Measurements from ENCODE around the gene CCDC167.
"Not testable (repeated sequence)": the region's sequence is repeated elsewhere in the genome, so short reads cannot be mapped to it uniquely, and the experiment has no call there.

CCDC167 gene

DNA sequence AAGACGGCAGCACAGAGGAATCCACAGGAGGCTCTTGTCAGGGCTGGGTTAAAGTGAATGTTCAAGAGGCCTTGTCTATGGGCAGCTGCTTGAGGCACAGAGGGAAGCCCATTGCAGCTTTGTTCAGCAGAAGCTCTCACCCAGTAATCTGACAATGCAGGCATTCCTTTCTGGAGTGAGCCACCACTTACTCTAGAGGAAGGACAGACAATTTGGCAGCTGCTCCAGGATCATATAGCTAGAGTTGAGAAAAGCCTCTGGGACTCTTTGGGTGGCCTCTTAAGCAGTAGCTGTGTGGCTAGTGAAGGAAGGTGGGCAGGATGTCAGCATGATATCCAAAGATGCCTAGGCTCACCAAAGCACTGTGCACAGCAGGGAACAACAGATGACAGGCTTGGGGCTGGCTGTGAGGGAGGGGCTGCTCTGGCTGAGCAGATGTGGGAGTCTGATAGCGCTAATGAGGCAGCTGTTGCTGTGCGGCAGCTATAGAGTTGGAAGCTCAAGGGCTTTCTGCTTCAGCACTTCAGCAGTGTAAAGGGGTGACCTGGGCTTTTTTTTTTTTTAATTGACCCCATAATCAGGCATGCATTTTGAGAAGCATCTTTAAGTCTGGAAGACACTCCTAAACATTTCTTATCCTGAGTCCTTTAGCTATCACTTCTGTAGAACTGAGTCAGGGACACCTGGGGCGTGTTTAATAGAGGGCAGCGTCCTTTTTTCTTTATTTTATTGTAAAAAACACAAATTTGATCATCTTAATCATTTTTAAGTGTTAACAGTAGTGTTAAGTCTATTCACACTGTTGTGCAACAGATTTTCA is 39.5 kb downstream of the CCDC167 start:
- peak; percentile 90 for DNase-seq

DNA sequence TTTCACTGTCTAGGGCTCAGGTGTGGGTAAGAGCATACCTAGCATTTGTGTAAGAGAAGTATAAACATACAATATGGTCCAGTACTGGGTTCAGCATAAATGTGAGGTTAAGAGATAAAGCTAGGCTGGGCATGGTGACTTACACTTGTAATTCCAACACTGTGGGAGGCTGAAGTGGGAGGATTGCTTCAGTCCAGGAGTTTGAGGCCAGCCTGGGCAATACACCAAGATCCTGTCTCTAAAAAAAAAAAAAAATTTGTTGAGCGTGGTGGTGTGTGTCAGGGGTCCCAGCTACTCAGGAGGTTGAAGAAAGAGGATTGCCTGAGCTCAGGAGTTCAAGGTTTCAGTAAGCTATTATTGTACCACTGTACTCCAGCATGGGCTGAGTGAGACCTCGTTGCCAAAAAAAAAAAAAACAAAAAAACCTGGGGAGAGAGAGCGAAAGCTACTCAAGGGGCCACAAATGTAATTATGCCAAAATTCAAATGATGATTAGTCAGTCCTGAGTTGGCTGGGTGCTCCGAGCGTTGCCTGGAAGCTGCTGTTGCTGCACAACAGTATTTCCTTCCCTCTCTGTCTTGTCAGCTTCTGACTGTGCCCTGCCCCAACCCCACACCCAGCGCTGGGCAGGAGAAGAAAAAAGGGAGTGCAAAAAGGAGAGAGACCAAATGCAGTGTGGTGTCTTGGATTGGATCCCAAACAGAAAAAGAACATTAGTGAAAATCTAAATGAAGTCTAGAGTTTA is 42.7 kb downstream of the CCDC167 start:
- no peak for DNase-seq

DNA sequence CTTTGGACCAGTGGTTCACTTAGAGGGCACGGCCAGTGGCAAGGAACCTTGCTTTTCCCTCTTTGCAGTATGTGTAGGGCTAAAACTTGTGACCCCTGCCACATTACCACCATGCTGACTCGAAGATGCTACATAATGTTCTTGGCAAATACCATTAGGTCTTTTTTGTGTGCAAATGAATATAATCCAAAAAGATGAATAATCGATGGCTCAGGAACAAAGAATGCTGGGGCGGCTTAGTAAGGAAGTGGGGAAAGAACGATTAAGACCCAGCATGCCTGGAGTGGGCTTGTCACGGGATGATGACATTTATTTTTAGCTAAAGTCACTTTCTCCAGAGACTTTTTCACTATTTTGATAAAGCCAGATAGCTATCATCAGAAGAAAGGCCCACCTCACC is 43.6 kb downstream of the CCDC167 start:
- DNase-seq = no peak

DNA sequence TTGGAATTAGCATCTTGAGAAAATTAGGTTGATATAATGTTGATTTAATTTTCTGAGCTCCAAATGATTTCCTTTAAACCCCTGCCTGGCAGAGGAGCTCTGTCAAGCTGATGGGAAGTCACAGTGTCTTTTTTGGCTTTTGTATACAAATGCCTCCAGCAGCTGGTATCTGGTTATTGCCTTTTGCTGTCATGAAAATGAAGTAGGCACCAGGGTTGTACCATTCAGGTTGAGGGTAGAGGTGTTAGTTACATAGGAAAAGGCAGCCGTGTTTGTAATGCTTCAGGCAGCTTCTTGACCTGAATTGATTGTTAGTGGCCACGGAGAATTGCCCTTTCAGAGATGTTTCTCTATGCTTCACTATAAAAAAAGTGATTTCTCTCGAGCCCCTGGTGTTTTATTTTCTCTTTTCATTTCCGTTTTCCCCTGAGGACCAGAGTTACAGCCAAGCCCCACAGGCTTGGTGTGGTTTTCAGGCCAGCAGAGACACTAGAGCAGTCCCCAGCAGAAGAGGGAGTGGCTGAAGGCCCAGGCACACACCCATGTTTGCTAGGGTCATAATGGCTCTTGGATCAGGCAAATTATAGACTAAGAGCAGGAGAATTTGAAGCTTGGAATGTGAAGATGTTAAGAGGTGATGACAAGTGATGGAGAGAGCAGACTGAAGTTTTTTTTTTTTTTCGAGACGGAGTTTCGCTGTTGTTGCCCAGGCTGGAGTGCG is 45.1 kb downstream of the CCDC167 start:
- DNase-seq = peak; percentile 68

DNA sequence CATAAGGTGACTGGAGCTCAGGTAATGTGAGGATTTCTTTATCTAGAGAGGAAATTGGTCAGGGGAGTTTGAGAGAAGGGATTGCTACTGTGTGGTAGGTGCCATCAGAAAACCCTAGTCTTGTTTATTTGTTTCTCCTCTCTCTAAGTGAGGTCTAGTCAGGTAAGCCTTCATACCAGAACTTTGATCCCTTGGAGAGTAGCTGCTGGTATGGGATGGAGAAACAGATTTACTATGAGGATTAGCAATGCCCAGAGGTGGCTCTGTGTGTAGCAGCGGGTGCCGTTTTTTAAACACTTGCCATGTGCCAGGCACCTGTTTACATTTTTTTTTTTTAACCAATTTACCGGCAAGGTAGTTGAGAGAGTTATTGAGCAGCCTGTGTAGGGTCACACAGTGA is 47.2 kb downstream of the CCDC167 start:
- no peak for DNase-seq

DNA sequence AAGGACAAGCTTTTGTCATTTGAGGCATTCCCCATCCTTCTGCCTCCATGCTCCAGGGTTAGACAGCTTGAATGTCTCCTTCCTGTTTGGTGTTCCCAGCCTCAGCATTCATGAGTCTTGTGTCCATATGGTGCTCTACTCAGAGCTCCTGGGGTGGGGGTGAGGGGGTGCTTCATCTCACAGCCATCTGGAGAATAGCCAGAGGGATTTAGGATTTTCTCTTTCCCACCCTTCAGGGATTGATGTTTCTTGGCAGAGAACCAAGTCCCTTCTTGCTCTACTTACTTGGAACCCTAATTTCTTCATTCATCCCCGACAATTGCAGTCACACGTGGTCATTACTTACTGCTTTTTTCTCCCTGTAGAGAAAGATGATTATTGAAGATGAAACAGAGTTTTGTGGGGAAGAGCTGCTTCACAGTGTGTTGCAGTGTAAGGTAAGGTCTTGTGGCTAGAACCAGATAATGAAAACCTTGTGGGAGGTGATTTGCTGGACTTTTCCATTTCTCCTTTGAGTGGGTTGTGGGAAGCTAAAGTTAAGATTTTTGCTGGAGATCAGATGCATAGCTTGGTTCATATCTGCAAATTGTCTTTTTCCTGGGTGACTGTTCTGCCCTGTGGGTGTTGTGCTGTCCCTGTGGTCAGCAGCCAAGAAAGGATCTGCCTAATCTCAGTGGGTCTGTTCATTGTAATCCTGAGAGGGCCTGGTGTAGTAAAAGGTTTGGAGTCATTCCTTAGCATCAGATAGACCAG is 48.1 kb downstream of the CCDC167 start:
- no peak for DNase-seq

DNA sequence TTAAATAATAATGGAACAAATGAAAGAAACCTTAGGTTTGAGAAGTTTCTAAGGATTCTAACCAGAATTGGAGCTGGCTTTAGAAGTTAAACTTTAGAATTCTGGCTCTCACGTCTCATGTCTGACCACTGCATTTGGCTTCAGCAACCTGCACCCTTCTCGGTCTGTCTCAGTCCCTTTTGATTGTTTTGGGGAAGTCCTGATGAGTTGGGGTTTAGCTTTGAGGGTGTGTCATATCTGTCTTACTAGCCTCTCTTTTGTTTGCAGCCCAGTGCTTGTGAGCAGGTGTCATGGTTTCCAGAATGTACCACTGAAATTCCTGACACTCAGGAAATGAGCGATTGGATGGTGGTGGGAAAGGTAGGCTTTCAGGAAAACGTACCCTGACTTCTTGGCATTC is 49.7 kb downstream of the CCDC167 start:
- DNase-seq = no peak

DNA sequence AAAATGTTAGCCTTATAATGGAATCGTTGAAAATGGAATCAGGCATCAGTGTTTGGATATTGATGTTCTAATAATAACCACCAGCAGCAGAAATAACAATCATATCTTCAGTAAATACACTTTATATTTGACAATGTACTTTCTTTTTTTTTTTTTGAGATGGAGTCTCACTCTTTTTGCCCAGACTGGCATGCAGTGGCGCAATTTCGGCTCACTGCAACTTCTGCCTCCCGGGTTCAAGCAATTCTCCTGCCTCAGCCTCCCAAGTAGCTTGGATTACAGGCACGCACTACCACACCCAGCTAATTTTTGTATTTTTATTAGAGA is 56.5 kb downstream of the CCDC167 start:
- DNase-seq = not testable (repeated sequence)

DNA sequence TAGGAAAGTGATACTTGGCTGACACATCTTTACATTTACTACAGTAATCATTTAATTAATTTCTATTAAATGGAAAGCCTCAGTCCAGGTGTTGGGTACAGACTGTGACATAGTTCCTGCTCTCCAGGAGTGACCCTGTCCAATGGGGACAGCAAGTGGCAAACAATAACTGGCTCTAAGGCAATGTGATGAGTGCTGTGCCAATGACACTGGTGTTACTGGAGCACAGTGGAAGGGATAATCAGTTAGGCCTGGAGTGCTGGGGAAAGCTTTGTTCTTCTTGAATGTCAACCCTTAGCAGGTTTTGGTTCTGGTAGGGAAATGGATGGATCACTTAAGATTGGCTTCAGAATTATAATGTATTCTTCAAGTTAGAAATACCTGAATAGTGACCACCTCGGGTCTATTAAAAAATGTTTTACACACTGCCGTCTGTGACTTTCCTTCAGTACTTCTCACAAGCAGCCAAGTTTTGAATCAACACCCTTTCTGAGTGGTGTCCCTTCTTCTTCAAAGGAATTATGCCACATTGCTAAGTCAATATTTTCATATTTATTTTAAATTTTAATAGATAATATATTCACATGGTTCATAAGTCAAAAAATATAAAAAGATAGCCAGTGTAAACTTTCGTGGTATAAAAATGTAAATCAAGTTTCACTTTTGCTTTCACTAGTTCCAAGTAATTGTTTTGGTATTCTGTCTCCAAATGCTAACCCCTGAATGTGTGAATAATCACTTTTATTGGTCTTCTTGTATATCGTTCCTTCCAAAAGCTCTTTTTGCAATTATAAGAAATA is 57.1 kb downstream of the CCDC167 start:
- no peak for DNase-seq

DNA sequence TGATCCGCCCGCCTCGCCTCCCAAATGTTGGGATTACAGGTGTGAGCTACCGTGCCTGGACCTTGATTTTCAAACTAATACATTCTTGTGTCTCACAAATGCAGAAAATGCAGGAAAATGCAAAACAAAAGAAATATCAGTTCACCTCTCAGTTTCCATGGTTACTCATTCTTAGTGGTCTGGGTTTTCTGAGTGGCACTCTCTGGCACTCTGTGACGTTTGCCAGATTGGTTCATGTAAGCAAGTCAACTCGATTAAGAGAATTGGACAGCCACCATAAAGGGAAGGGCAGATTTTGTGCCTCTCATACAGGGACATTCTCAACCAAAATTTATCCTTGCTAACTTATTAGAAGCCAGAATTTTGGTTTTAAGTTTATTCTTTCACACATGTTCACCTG is 58.0 kb downstream of the CCDC167 start:
- no peak for DNase-seq

DNA sequence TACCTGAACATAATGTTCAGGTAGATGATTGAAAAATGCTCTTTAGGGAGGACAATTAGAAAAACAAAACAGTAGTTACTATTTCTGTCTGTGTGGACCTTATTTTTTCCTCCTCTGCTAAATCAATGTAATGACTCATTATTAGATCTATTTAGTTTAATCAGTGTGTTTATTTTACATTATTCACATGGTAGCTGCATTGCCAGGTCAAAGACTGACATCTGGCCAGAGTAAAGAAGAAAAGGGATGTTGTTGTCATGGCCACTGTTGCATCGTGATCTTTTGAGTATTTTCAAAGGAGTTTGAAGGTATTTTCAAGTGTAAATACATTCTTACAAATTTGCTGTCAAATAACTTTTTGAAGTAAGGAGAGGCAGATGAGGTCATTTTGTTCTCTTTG is 60.8 kb downstream of the CCDC167 start:
- DNase-seq = no peak

DNA sequence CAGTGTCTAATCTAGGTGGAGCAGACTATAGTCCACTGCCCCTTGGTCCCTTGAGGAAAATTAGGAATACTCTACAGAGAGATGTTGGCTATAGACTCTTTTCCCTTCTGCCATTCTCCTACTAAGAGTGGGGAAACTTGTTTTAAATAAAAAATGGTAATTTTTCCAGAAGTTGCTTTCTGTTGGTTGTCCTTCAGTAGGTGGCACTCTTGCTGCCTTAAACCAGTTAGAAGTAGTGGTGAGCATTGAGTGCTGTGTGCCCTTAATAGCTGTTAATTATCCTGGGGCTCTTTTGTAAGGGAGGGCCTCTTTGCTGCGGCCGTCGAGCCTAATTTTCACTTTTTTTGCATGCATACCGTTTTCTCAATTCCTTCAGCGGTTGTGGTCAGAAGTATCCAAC is 63.9 kb downstream of the CCDC167 start:
- no peak for DNase-seq

DNA sequence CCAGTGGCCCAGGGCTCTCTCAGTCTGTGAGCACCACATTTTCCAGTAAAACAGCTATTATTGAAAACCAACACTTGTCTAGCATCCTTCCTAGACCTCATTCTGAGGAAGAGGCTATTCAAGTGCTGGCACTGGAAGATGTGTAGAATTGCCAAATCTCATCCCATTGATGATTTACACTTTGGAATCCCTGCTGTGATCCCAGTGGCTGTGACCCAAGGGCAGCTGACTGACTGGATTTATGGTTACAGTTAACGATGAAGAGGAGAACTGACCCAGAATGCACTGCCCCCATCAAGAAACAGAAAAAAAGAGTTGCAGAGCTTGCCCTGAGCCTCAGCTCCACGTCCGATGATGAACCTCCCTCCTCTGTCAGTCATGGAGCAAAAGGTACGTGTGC is 64.3 kb downstream of the CCDC167 start:
- no peak for DNase-seq

DNA sequence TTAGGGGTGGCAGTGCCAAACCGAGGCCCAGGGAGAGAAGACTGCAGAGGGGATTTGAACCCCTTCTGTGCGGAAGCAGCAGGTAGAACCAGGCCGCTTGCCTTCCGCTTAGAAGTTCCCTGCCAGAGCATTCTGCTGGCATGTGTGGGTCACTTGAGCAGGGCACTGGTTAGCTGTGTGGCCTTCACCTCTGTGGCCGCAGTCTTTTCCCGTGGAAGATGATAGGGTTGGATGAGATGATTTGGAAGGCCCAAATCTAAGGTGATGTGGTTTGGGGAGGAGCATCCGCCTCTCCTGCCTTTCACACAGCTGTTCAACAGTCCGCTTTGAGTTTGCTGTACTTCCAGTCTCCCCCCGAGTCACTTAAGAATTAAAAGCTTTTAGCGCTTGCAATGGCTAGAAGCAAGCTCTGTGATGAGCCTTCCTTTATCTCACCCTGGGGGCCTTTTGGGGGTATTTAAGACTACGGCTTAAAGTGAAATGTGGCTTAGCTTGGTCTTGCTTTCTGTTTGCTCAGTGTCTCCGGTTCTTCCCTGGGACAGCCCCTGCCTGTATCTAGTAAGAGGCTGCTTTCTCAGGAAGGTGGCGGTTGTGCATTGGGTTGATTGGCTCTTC is 65.9 kb downstream of the CCDC167 start:
- no peak for DNase-seq
